Smooth muscle cell (in vitro differentiated cells): ENCODE measurements around the gene SUPT20HL1. TPM values are rescaled to one million over a fixed set of nuclear protein-coding genes. Genes with fewer than 3 reads are reported as not detected.
A peak's percentile ranks its signal among the peaks of the same experiment; 100 is the strongest.
"Not testable (repeated sequence)": the region's sequence is repeated elsewhere in the genome, so short reads cannot be mapped to it uniquely, and the experiment has no call there.

ENCODE experiments used
- DNase-seq: peaks from one replicate; lab custom pipeline; 2025; ENCODE audit not compliant: unreplicated experiment; lab: John Stamatoyannopoulos, UW
- H2AFZ ChIP-seq: fragments of 200-600 bp; sonication (generic); 2 replicates; pipeline ENCODE4 v1.6.0; 2016; ENCODE audit warnings: antibody characterized with exemption, low read depth, mild to moderate bottlenecking
- H3F3A ChIP-seq: fragments of 200-600 bp; sonication (generic); 2 replicates; pipeline ENCODE4 v1.6.0; 2017; ENCODE audit warnings: antibody characterized with exemption, low read depth
- H3K27ac ChIP-seq: fragments of 200-600 bp; sonication (generic); 2 replicates; pipeline ENCODE4 v1.5.1; 2016; ENCODE audit warnings: low read depth, mild to moderate bottlenecking
- H3K27me3 ChIP-seq: fragments of 200-600 bp; sonication (generic); 2 replicates; pipeline ENCODE4 v1.6.1; 2016; ENCODE audit warnings: low read depth, mild to moderate bottlenecking
- H3K36me3 ChIP-seq: fragments of 200-600 bp; sonication (generic); 2 replicates; pipeline ENCODE4 v1.5.1; 2016; ENCODE audit warnings: low read depth
- H3K4me1 ChIP-seq: fragments of 200-600 bp; sonication (generic); 2 replicates; pipeline ENCODE4 v1.5.1; 2016; ENCODE audit warnings: low read depth
- H3K4me2 ChIP-seq: fragments of 200-600 bp; sonication (generic); 2 replicates; pipeline ENCODE4 v1.6.0; 2016; ENCODE audit warnings: mild to moderate bottlenecking
- H3K4me3 ChIP-seq: fragments of 200-600 bp; sonication (generic); 2 replicates; pipeline ENCODE4 v1.5.1; 2016; ENCODE audit warnings: mild to moderate bottlenecking
- H3K79me2 ChIP-seq: fragments of 200-600 bp; sonication (generic); 2 replicates; pipeline ENCODE4 v1.6.0; 2016; ENCODE audit warnings: low read depth, mild to moderate bottlenecking
- H3K9ac ChIP-seq: fragments of 200-600 bp; sonication (generic); 2 replicates; pipeline ENCODE4 v1.6.0; 2016; ENCODE audit warnings: low read depth
- H3K9me3 ChIP-seq: fragments of 200-600 bp; sonication (generic); replicated peaks from 2 replicates; pipeline ENCODE4 v1.5.1; 2016; ENCODE audit warnings: low read depth
- H4K20me1 ChIP-seq: fragments of 200-600 bp; sonication (generic); 2 replicates; pipeline ENCODE4 v1.6.0; 2016; ENCODE audit warnings: low read depth
- CTCF ChIP-seq: fragments of 200-600 bp; sonication (generic); IDR thresholded peaks from 2 replicates; pipeline ENCODE4 v1.5.1; 2017; ENCODE audit warnings: borderline replicate concordance, mild to moderate bottlenecking, antibody characterized with exemption; ENCODE audit not compliant: insufficient read depth, poor library complexity, severe bottlenecking
- WGBS: methylation state at CpG from one replicate; pipeline ENCODE4 v1.1.7; 2016; ENCODE audit warnings: low lambda C conversion rate; 5-methylcytosine and 5-hydroxymethylcytosine counted together
- polyA plus RNA-seq: library from polyadenylated mRNA; unstranded; fragments of >200 nt; fragmentation: Nextera tagmentation; extraction: Ambion mirVana; gene quantifications from 2 replicates; pipeline ENCODE4 v1.2.1, GENCODE V29; 2016
- total RNA-seq: library from RNA; depleted of rRNA; stranded (reverse); fragments of >200 nt; gene quantifications from 2 replicates; pipeline ENCODE4 v1.2.3, GENCODE V29; 2014

The SUPT20HL1 gene
- total and polyA plus RNA-seq, 2 experiments from 2014 or later = not detected

- TF ChIP-seq CTCF = no peak
- H4K20me1 ChIP-seq = no peaks in the 10 kb centered on the region
- H3K36me3 ChIP-seq = no peaks in the 10 kb centered on the region
- H3K4me3 ChIP-seq = no peak overlapping the region
- no peak overlapping the region for H3K9ac ChIP-seq
- H3F3A ChIP-seq = peaks cover 9% of the 10 kb centered on the region
- H3K9me3 ChIP-seq = no peaks in the 10 kb centered on the region
- H3K27ac ChIP-seq = peak overlapping the region; percentile 18
- H3K27me3 ChIP-seq = no peaks in the 10 kb centered on the region
- H3K4me2 ChIP-seq = peak overlapping the region; percentile 52
- H2AFZ ChIP-seq = no peak overlapping the region
- peaks cover 31% of the 10 kb centered on the region for H3K4me1 ChIP-seq
- WGBS = 14% methylated on average over 1 of the region's 1 CpG
- no peaks in the 10 kb centered on the region for H3K79me2 ChIP-seq
- DNase-seq = no peak
Observed at GRCh38 chrX:24347881-24348280, 12.6 kb upstream of the SUPT20HL1 start.

GRCh38 chrX:24350217-24350616 is 10.2 kb upstream of the SUPT20HL1 start:
- Histone ChIP-seq H3F3A (peaks cover 3% of the 10 kb centered on the region), H3K4me3 (no peak overlapping the region), H3K27me3 (no peaks in the 10 kb centered on the region), H3K4me2 (no peak overlapping the region), H4K20me1 (no peaks in the 10 kb centered on the region), H3K9ac (no peak overlapping the region), H3K4me1 (peaks cover 23% of the 10 kb centered on the region), H3K79me2 (no peaks in the 10 kb centered on the region), H2AFZ (no peak overlapping the region), H3K9me3 (no peaks in the 10 kb centered on the region), H3K27ac (no peak overlapping the region), H3K36me3 (no peaks in the 10 kb centered on the region)
- no peak for TF ChIP-seq CTCF
- WGBS = 100% methylated on average over 4 of the region's 4 CpGs
- DNase-seq = no peak

GRCh38 chrX:24355095-24355494 is 5.3 kb upstream of the SUPT20HL1 start:
- WGBS = 94% methylated on average over 8 of the region's 8 CpGs
- Histone ChIP-seq H3K27me3 (no peaks in the 10 kb centered on the region), H3K27ac (no peak overlapping the region), H3K79me2 (no peaks in the 10 kb centered on the region), H3F3A (no peaks in the 10 kb centered on the region), H3K4me2 (no peak overlapping the region), H2AFZ (no peak overlapping the region), H3K4me3 (no peak overlapping the region), H3K9ac (no peak overlapping the region), H3K36me3 (no peaks in the 10 kb centered on the region), H3K4me1 (peaks cover 3% of the 10 kb centered on the region), H4K20me1 (no peaks in the 10 kb centered on the region), H3K9me3 (no peaks in the 10 kb centered on the region)
- DNase-seq = no peak
- no peak for TF ChIP-seq CTCF

- Histone ChIP-seq H3K79me2 (no peaks in the 10 kb centered on the region), H3K27ac (peak overlapping the region; percentile 4), H4K20me1 (no peaks in the 10 kb centered on the region), H3K4me1 (peaks cover 3% of the 10 kb centered on the region), H3K9me3 (no peaks in the 10 kb centered on the region), H3K4me3 (no peak overlapping the region), H3K36me3 (no peaks in the 10 kb centered on the region), H3K4me2 (no peak overlapping the region), H3F3A (no peaks in the 10 kb centered on the region), H3K9ac (no peak overlapping the region), H3K27me3 (no peaks in the 10 kb centered on the region), H2AFZ (peak overlapping the region; percentile 31)
- no peak for TF ChIP-seq CTCF
- DNase-seq = no peak
Observed at GRCh38 chrX:24357106-24357505, 3.3 kb upstream of the SUPT20HL1 start.

GRCh38 chrX:24362089-24362745 is 1.8 kb downstream of the SUPT20HL1 start:
- H4K20me1 ChIP-seq, H3K27me3 ChIP-seq, H3K79me2 ChIP-seq, H2AFZ ChIP-seq, H3K36me3 ChIP-seq, H3K9me3 ChIP-seq, H3K9ac ChIP-seq, H3K4me1 ChIP-seq, H3K4me2 ChIP-seq, H3K4me3 ChIP-seq, H3K27ac ChIP-seq, DNase-seq, H3F3A ChIP-seq: not testable (repeated sequence)
- WGBS = 96% methylated on average over 38 of the region's 41 CpGs
